NT2/D1 (cell line): ENCODE data around the gene ID2.

Source experiments
- YY1 ChIP-seq: IDR thresholded peaks from 2 replicates; pipeline ENCODE4 v1.6.1; 2011; ENCODE audit not compliant: insufficient read length, insufficient read depth
- ZNF274 ChIP-seq: IDR thresholded peaks from 2 replicates; pipeline ENCODE4 v1.6.1; 2011; ENCODE audit warnings: mild to moderate bottlenecking, low read depth, low read length

DNA sequence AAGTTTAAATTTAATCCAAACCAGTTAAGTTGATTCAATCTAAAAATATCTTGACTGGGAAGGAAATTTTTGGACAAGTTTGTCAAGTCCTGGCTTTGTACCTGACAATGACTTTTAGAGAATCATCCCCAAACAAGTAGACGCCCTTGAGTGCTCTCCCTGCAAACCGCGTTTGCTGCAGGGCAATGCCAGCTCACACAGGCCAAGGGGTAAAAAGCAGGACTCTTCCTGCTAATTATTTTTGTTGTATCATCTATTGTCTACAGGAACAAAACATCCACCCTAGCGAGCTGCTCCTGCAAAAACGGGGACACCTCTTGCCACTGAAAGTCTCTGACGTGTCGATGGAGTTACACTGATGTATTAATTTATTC is 10.9 kb downstream of the ID2 start:
- no peak for TF ChIP-seq ZNF274
- no peak for TF ChIP-seq YY1
